Neural cell (in vitro differentiated cells): ENCODE measurements around the gene UBE4B. TPM values are rescaled to one million over a fixed set of nuclear protein-coding genes. Genes with fewer than 3 reads are reported as not detected.
"Not testable (repeated sequence)": the region's sequence is repeated elsewhere in the genome, so short reads cannot be mapped to it uniquely, and the experiment has no call there.

Experiments
- H2AFZ ChIP-seq: fragments of 200-600, 300-800 bp; sonication (generic), shearing (Covaris generic); 2 replicates; pipeline ENCODE4 v1.6.0; 2014; ENCODE audit warnings: low read depth, mild to moderate bottlenecking, antibody characterized with exemption, low read length, moderate library complexity
- H3F3A ChIP-seq: fragments of 200-600 bp; shearing (Covaris generic); 2 replicates; pipeline ENCODE4 v1.6.1; 2016; ENCODE audit warnings: mild to moderate bottlenecking, moderate library complexity, mixed read lengths, antibody characterized with exemption, low read length; ENCODE audit not compliant: insufficient read depth, poor library complexity, severe bottlenecking
- H3K27ac ChIP-seq: fragments of 200-600, 300-800 bp; sonication (generic), shearing (Covaris generic); 2 replicates; pipeline ENCODE4 v1.5.1; 2014; ENCODE audit warnings: mild to moderate bottlenecking, low read length, moderate library complexity
- H3K27me3 ChIP-seq: fragments of 300-800, 200-600 bp; sonication (generic), shearing (Covaris generic); 2 replicates; pipeline ENCODE4 v1.6.0; 2014; ENCODE audit warnings: mild to moderate bottlenecking, low read depth, low read length, moderate library complexity; ENCODE audit not compliant: insufficient read depth
- H3K36me3 ChIP-seq: fragments of 300-800, 200-600 bp; sonication (generic), shearing (Covaris generic); 2 replicates; pipeline ENCODE4 v1.5.1; 2014; ENCODE audit warnings: mild to moderate bottlenecking, antibody characterized with exemption, low read length, moderate library complexity; ENCODE audit not compliant: insufficient read depth
- H3K4me2 ChIP-seq: fragments of 300-800, 200-600 bp; sonication (generic), shearing (Covaris generic); 2 replicates; pipeline ENCODE4 v1.6.0; 2014; ENCODE audit warnings: mild to moderate bottlenecking, low read length
- H3K4me3 ChIP-seq: fragments of 300-800, 200-600 bp; sonication (generic), shearing (Covaris generic); 2 replicates; pipeline ENCODE4 v1.5.1; 2014; ENCODE audit warnings: mild to moderate bottlenecking, low read length, moderate library complexity
- H3K79me2 ChIP-seq: fragments of 200-600 bp; shearing (Covaris generic); replicated peaks from 2 replicates; pipeline ENCODE4 v1.6.0; 2014; ENCODE audit warnings: mild to moderate bottlenecking, low read length, moderate library complexity; ENCODE audit not compliant: insufficient read depth
- H3K9ac ChIP-seq: fragments of 300-800, 200-600 bp; sonication (generic), shearing (Covaris generic); 2 replicates; pipeline ENCODE4 v1.6.1; 2016; ENCODE audit warnings: mild to moderate bottlenecking, low read length, mixed read lengths
- H3K9me2 ChIP-seq: fragments of 200-600 bp; shearing (Covaris generic); 2 replicates; pipeline ENCODE4 v1.6.1; 2016; ENCODE audit warnings: mild to moderate bottlenecking, low read length, mixed read lengths; ENCODE audit not compliant: insufficient read depth
- H3K9me3 ChIP-seq: fragments of 200-600, 300-800 bp; sonication (generic), shearing (Covaris generic); 2 replicates; pipeline ENCODE4 v1.6.1; 2016; ENCODE audit warnings: mild to moderate bottlenecking, mixed run types, low read length, moderate library complexity, mixed read lengths
- H4K20me1 ChIP-seq: fragments of 200-600 bp; shearing (Covaris generic); 2 replicates; pipeline ENCODE4 v1.6.1; 2016; ENCODE audit warnings: mild to moderate bottlenecking, mixed run types; ENCODE audit not compliant: insufficient read depth
- CTCF ChIP-seq: fragments of 450-650 bp; IDR thresholded peaks from 2 replicates; pipeline ENCODE4 v1.5.1; 2014; ENCODE audit warnings: antibody characterized with exemption, mild to moderate bottlenecking, moderate library complexity; ENCODE audit not compliant: poor library complexity, severe bottlenecking
- EP300 ChIP-seq: fragments of 450-650 bp; conservative IDR thresholded peaks from 2 replicates; pipeline ENCODE4 v1.6.1; 2014; ENCODE audit warnings: antibody characterized with exemption, mild to moderate bottlenecking, moderate library complexity; ENCODE audit not compliant: poor library complexity, severe bottlenecking
- EZH2 ChIP-seq: fragments of 200-600, 300-800 bp; shearing (Covaris generic), sonication (generic); IDR thresholded peaks from 2 replicates; pipeline ENCODE4 v1.6.1; 2014; ENCODE audit warnings: antibody characterized with exemption, low read length, borderline replicate concordance, mild to moderate bottlenecking; ENCODE audit not compliant: insufficient read depth, poor library complexity, severe bottlenecking
- MXI1 ChIP-seq: fragments of 450-650 bp; conservative IDR thresholded peaks from 2 replicates; pipeline ENCODE4 v1.6.1; 2014; ENCODE audit warnings: antibody characterized with exemption, mild to moderate bottlenecking; ENCODE audit not compliant: poor library complexity, severe bottlenecking
- POLR2AphosphoS5 ChIP-seq: IDR thresholded peaks from 2 replicates; pipeline ENCODE4 v1.6.1; 2012
- RAD21 ChIP-seq: fragments of 450-650 bp; conservative IDR thresholded peaks from 2 replicates; pipeline ENCODE4 v1.6.1; 2014; ENCODE audit warnings: antibody characterized with exemption, mild to moderate bottlenecking, moderate library complexity
- SMC3 ChIP-seq: fragments of 450-650 bp; conservative IDR thresholded peaks from 2 replicates; pipeline ENCODE4 v1.6.1; 2014; ENCODE audit warnings: antibody characterized with exemption, mild to moderate bottlenecking, moderate library complexity; ENCODE audit not compliant: poor library complexity
- TAF1 ChIP-seq: IDR thresholded peaks from 2 replicates; pipeline ENCODE4 v1.6.1; 2012; ENCODE audit warnings: low read depth
- polyA plus RNA-seq: library from polyadenylated mRNA; depleted of rRNA; stranded (reverse); fragments of >200 nt; gene quantifications from 2 replicates; pipeline ENCODE4 v1.2.3, GENCODE V29; 2014
- TF ChIP-seq, protein P1 (sequence below): IDR thresholded peaks from 2 replicates; pipeline ENCODE4 v1.6.1; 2012; ENCODE audit warnings: borderline replicate concordance

Gene UBE4B
- polyA plus RNA-seq, 1 donor from 2014 or later, result 28.9 TPM

GRCh38 chr1:10106756-10107475 lies 74.2 kb downstream of the UBE4B start:
- no peak overlapping the region for H3K27ac ChIP-seq
- no peak overlapping the region for H3K4me2 ChIP-seq
- H3K9ac ChIP-seq, result no peak overlapping the region
- TF ChIP-seq, protein P1, sequence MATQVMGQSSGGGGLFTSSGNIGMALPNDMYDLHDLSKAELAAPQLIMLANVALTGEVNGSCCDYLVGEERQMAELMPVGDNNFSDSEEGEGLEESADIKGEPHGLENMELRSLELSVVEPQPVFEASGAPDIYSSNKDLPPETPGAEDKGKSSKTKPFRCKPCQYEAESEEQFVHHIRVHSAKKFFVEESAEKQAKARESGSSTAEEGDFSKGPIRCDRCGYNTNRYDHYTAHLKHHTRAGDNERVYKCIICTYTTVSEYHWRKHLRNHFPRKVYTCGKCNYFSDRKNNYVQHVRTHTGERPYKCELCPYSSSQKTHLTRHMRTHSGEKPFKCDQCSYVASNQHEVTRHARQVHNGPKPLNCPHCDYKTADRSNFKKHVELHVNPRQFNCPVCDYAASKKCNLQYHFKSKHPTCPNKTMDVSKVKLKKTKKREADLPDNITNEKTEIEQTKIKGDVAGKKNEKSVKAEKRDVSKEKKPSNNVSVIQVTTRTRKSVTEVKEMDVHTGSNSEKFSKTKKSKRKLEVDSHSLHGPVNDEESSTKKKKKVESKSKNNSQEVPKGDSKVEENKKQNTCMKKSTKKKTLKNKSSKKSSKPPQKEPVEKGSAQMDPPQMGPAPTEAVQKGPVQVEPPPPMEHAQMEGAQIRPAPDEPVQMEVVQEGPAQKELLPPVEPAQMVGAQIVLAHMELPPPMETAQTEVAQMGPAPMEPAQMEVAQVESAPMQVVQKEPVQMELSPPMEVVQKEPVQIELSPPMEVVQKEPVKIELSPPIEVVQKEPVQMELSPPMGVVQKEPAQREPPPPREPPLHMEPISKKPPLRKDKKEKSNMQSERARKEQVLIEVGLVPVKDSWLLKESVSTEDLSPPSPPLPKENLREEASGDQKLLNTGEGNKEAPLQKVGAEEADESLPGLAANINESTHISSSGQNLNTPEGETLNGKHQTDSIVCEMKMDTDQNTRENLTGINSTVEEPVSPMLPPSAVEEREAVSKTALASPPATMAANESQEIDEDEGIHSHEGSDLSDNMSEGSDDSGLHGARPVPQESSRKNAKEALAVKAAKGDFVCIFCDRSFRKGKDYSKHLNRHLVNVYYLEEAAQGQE, result no peak
- TF ChIP-seq SMC3 (no peak), TAF1 (no peak), RAD21 (no peak), POLR2AphosphoS5 (no peak), EZH2 (no peak), EP300 (no peak), MXI1 (no peak), CTCF (no peak)
- H3K9me2 ChIP-seq, result no peaks in the 10 kb centered on the region
- peaks cover 13% of the 10 kb centered on the region for H3K36me3 ChIP-seq
- H4K20me1 ChIP-seq, result no peaks in the 10 kb centered on the region
- no peak overlapping the region for H3K4me3 ChIP-seq
- H3F3A ChIP-seq, result no peaks in the 10 kb centered on the region
- H2AFZ ChIP-seq, result no peak overlapping the region
- no peaks in the 10 kb centered on the region for H3K9me3 ChIP-seq
- no peaks in the 10 kb centered on the region for H3K27me3 ChIP-seq
- H3K79me2 ChIP-seq, result no peaks in the 10 kb centered on the region

DNA sequence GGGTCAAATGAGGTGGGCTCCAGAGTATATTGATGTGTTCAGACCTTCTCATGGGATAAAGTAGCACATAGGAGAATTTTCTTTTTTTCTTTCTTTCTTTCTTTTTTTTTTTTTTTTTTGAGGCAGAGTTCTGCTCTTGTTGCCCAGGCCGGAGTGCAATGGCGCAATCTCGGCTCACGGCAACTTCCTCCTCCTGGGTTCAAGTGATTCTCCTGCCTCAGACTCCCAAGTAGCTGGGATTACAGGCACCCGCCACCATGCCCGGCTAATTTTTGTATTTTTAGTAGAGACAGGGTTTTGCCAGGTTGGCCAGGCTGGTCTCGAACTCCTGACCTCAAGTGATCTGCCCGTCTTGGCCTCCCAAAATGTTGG lies 74.7 kb downstream of the UBE4B start:
- H3K9me2 ChIP-seq, H3K27me3 ChIP-seq, H3K4me2 ChIP-seq, H3K79me2 ChIP-seq, H3K9me3 ChIP-seq, H3K4me3 ChIP-seq, H3F3A ChIP-seq, H4K20me1 ChIP-seq, H3K27ac ChIP-seq, H3K9ac ChIP-seq, H2AFZ ChIP-seq: not testable (repeated sequence)
- H3K36me3 ChIP-seq, result peaks cover 13% of the 10 kb centered on the region
